Activated CD8-positive, alpha-beta memory T cell treated with anti-CD3 and anti-CD28 coated beads, Interleukin-2, amount 50 U/mL, for 1 hour (primary cell): Measurements from ENCODE around the gene SNX24.
"Not testable (repeated sequence)": the region's sequence is repeated elsewhere in the genome, so short reads cannot be mapped to it uniquely, and the experiment has no call there.

ENCODE experiments used
- DNase-seq: peaks from one replicate; pipeline ENCODE4 v3.0.0-alpha.2; 2020; ENCODE audit errors: extremely low read depth

SNX24 gene

GRCh38 chr5:122967085-122967484, 121.7 kb downstream of the SNX24 start:
- no peak for DNase-seq

DNA sequence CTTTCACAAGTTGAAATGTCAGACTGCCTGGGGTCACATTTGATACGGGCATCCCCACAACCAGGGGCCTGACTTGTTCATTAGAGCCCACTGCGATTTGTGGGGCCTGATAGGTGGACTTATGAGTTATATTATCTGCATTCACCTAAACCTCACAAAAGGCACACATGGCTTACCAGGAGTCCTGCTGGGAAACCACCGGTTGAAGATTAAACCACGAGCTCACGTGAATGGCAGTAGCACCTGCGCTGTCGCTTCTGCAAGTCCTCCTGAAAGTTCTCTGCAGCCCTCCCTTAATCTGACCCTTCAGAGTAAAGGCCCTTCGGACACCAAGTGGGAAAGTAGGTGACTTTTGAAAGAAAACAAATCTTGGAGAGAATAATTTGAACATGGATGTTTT, 122.2 kb downstream of the SNX24 start:
- no peak for DNase-seq

GRCh38 chr5:122968056-122968455, 122.6 kb downstream of the SNX24 start:
- DNase-seq: not testable (repeated sequence)

GRCh38 chr5:122971333-122971732, 125.9 kb downstream of the SNX24 start:
- no peak for DNase-seq

- no peak for DNase-seq
These were observed 127.5 kb downstream of the SNX24 start for GRCh38 chr5:122972877-122973276.

DNA sequence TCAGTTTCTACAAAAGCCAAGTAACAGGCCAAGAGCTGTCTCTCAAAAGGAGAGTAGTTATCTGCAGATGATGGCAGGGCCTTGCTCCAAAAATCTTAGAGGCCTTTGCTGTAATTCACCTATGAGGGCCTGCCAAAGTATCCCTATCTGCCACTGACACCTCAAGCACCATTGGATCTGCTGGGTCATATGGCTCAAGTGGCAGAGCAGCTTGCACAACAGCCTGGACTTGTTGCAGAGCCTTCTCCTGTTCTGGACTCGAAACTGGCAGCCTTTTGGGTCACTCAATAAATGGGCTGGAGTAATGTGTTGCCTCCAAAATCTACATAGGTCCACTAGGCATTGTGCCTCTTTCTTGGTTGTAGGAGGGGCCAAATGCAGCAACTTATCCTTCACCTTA, 128.3 kb downstream of the SNX24 start:
- DNase-seq: not testable (repeated sequence)

DNA sequence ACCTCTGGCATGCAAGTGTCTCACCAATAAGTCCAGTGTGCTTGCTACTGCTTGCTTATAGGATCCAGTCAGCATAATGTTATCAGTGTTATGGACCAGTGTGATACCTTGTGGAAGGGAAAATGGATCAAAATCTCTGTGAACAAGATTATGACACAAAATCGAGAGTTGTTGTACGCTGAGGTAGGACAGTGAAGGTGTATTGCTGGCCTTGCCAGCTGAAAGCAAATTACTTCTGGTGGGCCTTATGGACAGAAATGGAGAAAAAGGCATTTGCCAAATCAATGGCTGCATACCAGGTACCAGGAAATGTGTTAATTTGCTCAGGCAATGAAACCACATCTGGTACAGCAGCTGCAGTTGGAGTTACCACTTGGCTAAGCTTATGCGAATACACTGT, 128.8 kb downstream of the SNX24 start:
- DNase-seq: not testable (repeated sequence)

DNA sequence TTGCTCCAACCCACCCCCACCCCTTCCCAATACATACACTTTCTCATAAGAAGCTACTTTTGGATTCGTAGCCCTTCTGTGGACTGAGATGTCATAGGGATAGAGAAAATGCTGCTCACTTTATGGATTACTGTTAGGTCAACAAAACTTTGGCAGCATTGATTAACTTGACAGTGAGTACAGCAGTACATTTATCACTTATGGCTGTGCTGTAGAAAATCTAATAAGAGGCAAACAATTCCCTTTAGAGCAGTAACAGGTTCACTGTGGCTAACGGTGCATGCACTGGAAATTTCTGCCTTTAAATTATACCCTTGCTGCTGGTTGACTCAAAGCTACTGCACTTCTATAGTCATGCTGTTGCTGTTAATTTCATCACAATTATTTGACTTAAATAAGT, 131.9 kb downstream of the SNX24 start:
- no peak for DNase-seq

DNA sequence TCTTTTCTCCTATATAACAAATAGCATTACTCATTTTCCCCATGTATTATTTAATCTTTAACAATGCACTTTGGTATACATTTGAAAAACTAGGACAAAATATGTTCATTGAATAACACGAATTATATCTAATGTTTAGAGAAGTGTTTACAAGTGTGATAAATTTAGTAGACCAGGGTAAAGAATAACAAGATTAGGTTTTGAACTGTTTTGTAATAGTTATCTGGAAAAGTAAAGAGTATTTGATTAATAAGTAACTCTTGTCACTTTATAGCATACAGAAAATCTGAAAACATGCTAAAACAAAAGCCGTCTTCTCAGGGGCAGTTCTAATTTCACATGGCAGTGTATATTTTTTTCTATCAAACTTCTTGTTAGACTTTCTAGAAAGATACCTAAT, 132.7 kb downstream of the SNX24 start:
- no peak for DNase-seq

- DNase-seq: no peak
These were observed 133.4 kb downstream of the SNX24 start for GRCh38 chr5:122978644-122979297.

GRCh38 chr5:122981846-122982245, 136.4 kb downstream of the SNX24 start:
- DNase-seq: no peak

- no peak for DNase-seq
These were observed 137.0 kb downstream of the SNX24 start for GRCh38 chr5:122982376-122982775.

DNA sequence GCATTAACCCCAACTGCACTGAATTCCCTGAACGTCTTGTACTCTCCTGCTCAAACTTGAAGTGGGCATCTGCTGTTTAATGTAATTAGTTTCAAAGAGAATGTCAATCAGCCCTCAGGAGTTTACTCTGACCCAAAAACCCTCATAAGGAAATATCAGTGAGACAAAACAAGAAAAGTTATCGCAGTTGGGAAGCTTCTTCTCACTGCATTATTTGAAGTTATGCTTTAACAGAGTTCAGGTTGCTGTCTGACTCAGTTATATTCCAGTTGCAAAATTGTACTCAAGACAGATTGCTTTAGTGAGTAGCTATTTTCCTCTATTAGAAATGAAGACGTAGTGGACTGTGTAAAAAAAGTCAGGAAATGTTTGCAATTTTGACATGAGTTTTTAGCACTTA, 139.0 kb downstream of the SNX24 start:
- DNase-seq: no peak

- no peak for DNase-seq
These were observed 139.7 kb downstream of the SNX24 start for GRCh38 chr5:122985006-122985700.

GRCh38 chr5:122985954-122986721, 140.7 kb downstream of the SNX24 start:
- DNase-seq: no peak

GRCh38 chr5:122996091-122996490, 150.7 kb downstream of the SNX24 start:
- no peak for DNase-seq

DNA sequence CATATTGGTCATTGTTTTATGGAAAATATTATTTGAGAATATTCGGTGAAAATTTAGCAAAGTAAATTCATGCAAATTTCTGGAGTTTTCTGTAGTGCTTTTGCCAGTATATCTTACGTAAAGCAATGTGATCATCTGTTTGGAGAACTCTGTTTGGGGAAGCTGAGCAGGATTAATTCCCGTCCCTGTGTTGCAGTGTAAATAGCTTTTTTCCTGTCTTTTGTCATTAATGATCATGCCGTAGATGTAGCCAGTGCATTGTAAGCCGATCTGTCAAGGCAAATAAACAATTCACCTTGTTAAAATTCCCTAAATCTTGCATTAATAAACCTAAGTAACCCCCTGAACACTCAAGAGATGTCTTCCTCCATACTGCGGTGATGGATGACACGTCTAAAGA, 151.9 kb downstream of the SNX24 start:
- DNase-seq: no peak

DNA sequence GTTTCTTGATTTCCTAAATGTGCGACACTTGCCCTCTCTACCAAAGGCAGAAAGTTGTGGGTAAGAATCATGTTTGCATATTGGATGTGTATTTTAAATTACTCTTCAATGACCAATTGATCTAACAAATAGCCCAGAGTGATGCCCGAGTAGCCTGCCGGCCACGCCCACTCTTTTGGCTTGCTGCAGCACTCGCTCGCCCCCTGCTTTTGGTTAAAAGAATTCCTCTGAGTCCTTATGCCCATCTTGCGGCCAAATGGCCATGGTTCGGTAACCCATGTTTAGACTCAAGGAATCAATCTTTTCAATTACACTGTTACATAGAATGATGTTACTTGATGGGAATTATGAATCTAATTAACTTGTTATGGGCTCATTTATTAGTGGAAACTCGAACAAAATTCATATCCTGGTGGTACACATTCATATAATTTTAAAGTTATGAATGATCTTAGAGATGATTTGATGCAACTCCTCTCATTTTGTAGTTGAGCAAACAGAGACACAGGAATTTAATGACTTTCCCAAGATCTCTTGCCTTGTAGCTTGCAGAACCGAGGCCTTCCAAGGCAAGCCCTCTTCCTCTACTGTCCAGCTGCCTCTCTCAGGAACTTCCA, 154.6 kb downstream of the SNX24 start:
- DNase-seq: no peak

DNA sequence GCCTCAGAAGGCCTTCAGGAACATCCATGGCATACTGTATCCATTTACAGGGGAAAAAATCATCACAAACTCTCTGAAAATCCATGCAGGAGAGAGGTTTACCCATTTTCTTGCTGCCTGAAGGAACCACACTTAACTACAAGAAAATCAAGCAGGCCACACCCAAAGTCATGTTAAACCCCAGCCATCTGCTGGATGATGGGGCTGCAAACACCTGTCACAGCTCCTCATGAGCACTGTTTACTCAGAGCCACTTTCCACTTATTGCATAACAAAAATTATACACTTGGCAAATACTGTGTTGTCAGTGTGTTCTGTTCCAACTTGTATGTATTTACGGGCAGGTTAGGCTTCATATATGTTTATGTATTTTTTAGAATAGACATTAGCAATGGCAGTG, 155.3 kb downstream of the SNX24 start:
- DNase-seq: no peak

- no peak for DNase-seq
These were observed 156.4 kb downstream of the SNX24 start for GRCh38 chr5:123001808-123002207.

DNA sequence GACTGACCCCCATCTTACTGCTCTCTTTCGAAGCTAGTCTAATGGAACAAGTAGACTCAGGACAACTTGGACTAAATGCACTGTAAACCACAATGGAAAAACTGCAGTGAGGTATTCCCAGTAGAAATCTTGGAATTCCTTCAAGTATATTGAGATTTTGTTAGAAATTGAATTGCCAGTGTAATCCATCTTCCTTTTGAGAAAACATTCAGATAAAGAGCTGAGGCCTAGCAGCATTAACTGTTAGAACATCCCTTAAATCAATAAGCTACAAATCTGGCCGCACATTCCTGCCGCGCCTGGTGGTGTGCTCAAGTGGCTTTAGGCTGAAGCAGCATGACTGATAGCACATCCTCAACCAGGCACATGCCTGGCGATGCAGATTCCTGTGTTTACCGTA, 161.8 kb downstream of the SNX24 start:
- no peak for DNase-seq

DNA sequence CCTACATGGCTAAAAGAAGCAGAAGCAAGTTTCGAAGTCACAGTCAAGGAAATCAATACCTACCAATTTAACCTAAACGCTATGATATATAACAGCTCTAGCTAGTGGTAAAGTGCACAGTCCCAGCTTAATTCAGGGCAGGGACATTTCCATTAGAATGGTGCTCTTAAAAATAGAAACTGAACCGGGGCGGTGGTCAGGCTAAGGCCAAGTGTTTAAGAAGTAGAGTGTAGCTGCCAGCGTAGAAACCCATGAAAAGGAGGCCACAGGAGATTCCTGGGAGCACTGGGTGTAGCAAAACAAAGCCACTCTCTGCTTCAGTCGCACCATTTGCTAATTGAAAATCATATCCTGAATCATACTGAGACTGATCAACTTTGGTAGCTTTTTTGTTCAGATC, 162.3 kb downstream of the SNX24 start:
- DNase-seq: no peak

DNA sequence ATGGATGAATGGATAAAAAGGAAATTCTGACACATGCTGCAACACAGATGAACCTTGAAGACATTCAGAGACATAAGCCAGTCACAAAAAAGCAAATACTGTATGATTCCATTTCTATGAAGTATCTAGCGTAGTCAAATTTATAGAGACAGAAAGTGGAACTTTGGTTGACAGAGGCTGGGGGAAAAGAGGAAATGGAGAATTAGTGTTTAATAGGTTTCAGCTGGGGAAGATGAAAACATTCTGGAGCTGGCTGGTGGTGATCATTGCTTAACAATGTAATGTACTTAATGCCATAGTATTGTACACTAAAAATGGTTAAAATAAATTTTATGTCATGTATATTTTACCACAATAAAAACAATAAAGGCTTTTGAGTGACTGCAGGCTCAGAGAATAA, 166.9 kb downstream of the SNX24 start:
- no peak for DNase-seq
